Measurements from ENCODE around the gene TMEM14B.

GRCh38 chr6:10725716-10726115, 21.9 kb upstream of the TMEM14B start:
- no peak for TF ChIP-seq CTCF (IDR thresholded peaks at IDR 0.05)
- TF ChIP-seq POLR2A (IDR thresholded peaks at IDR 0.05), result no peak
- no peak for TF ChIP-seq EP300 (IDR thresholded peaks at IDR 0.05)
